ENCODE results near the gene RACGAP1.

DNA sequence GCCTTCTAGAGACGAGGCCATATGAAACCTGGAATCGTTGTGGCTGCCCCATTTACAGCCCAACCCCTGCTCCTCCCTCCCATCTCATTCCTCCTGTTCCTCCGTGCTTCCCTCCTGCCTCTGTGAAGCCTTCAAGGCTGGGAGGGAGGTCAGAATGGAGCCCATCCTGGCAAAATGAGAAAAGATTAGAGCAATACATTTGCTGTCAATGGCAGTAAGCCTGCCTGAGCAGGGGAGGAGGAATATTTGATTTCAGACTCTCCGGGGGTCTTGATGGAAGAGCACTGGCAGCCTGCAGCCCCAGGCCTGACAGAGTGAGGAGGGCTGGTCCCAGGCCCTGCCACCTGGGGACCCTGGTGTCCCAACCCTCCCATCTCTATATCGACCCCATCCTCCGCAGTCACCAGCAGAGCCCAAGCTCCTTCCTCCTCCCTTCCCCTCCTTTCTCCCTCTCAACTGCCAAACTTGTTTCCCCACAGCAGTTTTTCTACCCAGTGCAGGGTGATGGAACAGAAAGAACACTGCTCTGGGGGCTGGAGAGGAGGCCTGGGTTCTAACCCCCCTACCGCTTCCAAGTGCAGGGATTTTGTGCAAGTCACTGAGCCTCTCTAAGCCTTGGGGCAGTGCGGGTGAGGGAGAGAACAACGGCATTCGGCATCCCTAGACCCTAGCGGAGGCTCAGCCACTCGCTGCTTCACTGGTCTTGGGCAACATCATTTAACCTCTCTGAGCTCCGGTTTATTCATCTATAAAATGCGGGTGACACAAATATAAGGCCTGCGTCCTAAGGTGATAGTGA, 16.0 kb upstream of the RACGAP1 start:
- TF ChIP-seq, protein P1, sequence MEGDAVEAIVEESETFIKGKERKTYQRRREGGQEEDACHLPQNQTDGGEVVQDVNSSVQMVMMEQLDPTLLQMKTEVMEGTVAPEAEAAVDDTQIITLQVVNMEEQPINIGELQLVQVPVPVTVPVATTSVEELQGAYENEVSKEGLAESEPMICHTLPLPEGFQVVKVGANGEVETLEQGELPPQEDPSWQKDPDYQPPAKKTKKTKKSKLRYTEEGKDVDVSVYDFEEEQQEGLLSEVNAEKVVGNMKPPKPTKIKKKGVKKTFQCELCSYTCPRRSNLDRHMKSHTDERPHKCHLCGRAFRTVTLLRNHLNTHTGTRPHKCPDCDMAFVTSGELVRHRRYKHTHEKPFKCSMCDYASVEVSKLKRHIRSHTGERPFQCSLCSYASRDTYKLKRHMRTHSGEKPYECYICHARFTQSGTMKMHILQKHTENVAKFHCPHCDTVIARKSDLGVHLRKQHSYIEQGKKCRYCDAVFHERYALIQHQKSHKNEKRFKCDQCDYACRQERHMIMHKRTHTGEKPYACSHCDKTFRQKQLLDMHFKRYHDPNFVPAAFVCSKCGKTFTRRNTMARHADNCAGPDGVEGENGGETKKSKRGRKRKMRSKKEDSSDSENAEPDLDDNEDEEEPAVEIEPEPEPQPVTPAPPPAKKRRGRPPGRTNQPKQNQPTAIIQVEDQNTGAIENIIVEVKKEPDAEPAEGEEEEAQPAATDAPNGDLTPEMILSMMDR (IDR thresholded peaks at IDR 0.05): no peak
- TF ChIP-seq POLR2AphosphoS5 (IDR thresholded peaks at IDR 0.05): no peak
